Fibroblast of lung (primary cell): ENCODE measurements around the gene INSC. TPM values are rescaled to one million over a fixed set of nuclear protein-coding genes. Genes with fewer than 3 reads are reported as not detected.

Experiments
- DNase-seq, 2 donors: peaks; one replicate each; pipeline versions ENCODE4 v3.0.0 to v3.0.0-alpha.2; 2010; ENCODE audit warnings: low read depth in 2 of 2
- H2AFZ ChIP-seq: 2 replicates; pipeline ENCODE4 v1.5.1; 2012; ENCODE audit warnings: low read length, control low read depth, inconsistent platforms
- H3K27ac ChIP-seq: 2 replicates; pipeline ENCODE4 v1.5.1; 2011; ENCODE audit warnings: low read length, control low read depth; ENCODE audit not compliant: insufficient read depth
- H3K27me3 ChIP-seq: 2 replicates; pipeline ENCODE4 v1.5.1; 2011; ENCODE audit warnings: mild to moderate bottlenecking, low read length; ENCODE audit not compliant: control insufficient read depth, insufficient read depth
- H3K36me3 ChIP-seq: 2 replicates; pipeline ENCODE4 v1.5.1; 2011; ENCODE audit warnings: low read length; ENCODE audit not compliant: control insufficient read depth, insufficient read depth
- H3K4me1 ChIP-seq: 2 replicates; pipeline ENCODE4 v1.5.1; 2011; ENCODE audit warnings: low read length; ENCODE audit not compliant: control insufficient read depth, insufficient read depth; ENCODE audit errors: extremely low read depth
- H3K4me2 ChIP-seq: 2 replicates; pipeline ENCODE4 v1.5.1; 2011; ENCODE audit warnings: low read length, control low read depth; ENCODE audit not compliant: insufficient read depth; ENCODE audit errors: extremely low read depth
- H3K4me3 ChIP-seq, 4 experiments: fragments of 200-600 bp in 1 of 4; sonication (generic) in 1 of 4; replicated peaks in 1 of 4; 2 replicates each; pipeline ENCODE4 v1.5.1; 2011 to 2016; ENCODE audit warnings: low read length in 4 of 4, low read depth in 3 of 4, mild to moderate bottlenecking in 3 of 4, control low read depth in 2 of 4, inconsistent platforms in 1 of 4, mixed read lengths in 1 of 4; ENCODE audit not compliant: insufficient read depth in 1 of 4; ENCODE audit errors: control extremely low read depth in 1 of 4
- H3K79me2 ChIP-seq: 2 replicates; pipeline ENCODE4 v1.5.1; 2012; ENCODE audit warnings: mild to moderate bottlenecking, low read length, inconsistent platforms; ENCODE audit not compliant: control insufficient read depth, insufficient read depth
- H3K9ac ChIP-seq: 2 replicates; pipeline ENCODE4 v1.5.1; 2011; ENCODE audit warnings: mild to moderate bottlenecking, low read length, control low read depth; ENCODE audit not compliant: insufficient read depth
- H3K9me3 ChIP-seq: 2 replicates; pipeline ENCODE4 v1.5.1; 2012; ENCODE audit warnings: low read depth, low read length; ENCODE audit not compliant: control insufficient read depth, insufficient read depth
- H4K20me1 ChIP-seq: 2 replicates; pipeline ENCODE4 v1.5.1; 2011; ENCODE audit warnings: low read length; ENCODE audit not compliant: control insufficient read depth, insufficient read depth; ENCODE audit errors: extremely low read depth
- CTCF ChIP-seq, 2 donors: IDR thresholded peaks in 1 of 2; conservative IDR thresholded peaks in 1 of 2; 1 replicate in 1 of 2; 2 replicates in 1 of 2; pipeline ENCODE4 v1.5.1; 2011 to 2012; ENCODE audit warnings: low read length in 2 of 2, control low read depth in 1 of 2, inconsistent platforms in 1 of 2, low read depth in 1 of 2, mild to moderate bottlenecking in 1 of 2
- EZH2 ChIP-seq: IDR thresholded peaks from 2 replicates; pipeline ENCODE4 v1.5.1; 2012; ENCODE audit warnings: low read length, control low read depth, mild to moderate bottlenecking; ENCODE audit errors: missing control alignments
- polyA plus RNA-seq, 2 donors: library from polyadenylated mRNA; depleted of rRNA in 1 of 2; stranded (reverse) in 1 of 2; unstranded in 1 of 2; fragments of >200 nt; gene quantifications; 2 replicates each; pipeline ENCODE4 v1.2.1, GENCODE V29; 2011 to 2012; ENCODE audit warnings: missing spikeins in 1 of 2
- total RNA-seq: library from RNA; depleted of rRNA; stranded (reverse); fragments of >200 nt; gene quantifications from 2 replicates; pipeline ENCODE4 v1.2.1, GENCODE V29; 2014

Gene INSC
- total and polyA plus RNA-seq, 2 donors (not counting 1 experiment from before 2014, with no cell fraction given) = 0.90 to 8.3 TPM

GRCh38 chr11:15117751-15118150 is 3.0 kb downstream of the INSC start:
- H3K79me2 ChIP-seq = no peaks in the 10 kb centered on the region
- DNase-seq = no peak
- no peak overlapping the region for H3K27ac ChIP-seq

GRCh38 chr11:15118431-15118830 is 3.7 kb downstream of the INSC start:
- Histone ChIP-seq H2AFZ (no peak overlapping the region), H3K9ac (no peak overlapping the region), H3K27me3 (no peaks in the 10 kb centered on the region), H3K9me3 (no peaks in the 10 kb centered on the region), H3K79me2 (no peaks in the 10 kb centered on the region), H4K20me1 (no peaks in the 10 kb centered on the region), H3K4me2 (no peak overlapping the region), H3K4me1 (no peaks in the 10 kb centered on the region), H3K4me3 (no peak overlapping the region), H3K36me3 (no peaks in the 10 kb centered on the region), H3K27ac (no peak overlapping the region)
- no peak for TF ChIP-seq EZH2
- TF ChIP-seq CTCF (conservative IDR thresholded peaks at IDR 0.05 in 1 of 2, IDR thresholded peaks at IDR 0.05 in 1 of 2; ENCODE audit: low read depth in 1 of 2, low read length in 2 of 2) = no peak
- DNase-seq = no peak

More at GRCh38 chr11:15117751-15118150, 3.0 kb downstream of the INSC start:
- Histone ChIP-seq H3K4me1 (no peaks in the 10 kb centered on the region), H3K4me3 (no peak overlapping the region), H2AFZ (no peak overlapping the region), H3K36me3 (no peaks in the 10 kb centered on the region), H3K27me3 (no peaks in the 10 kb centered on the region), H3K4me2 (no peak overlapping the region), H3K9ac (no peak overlapping the region), H4K20me1 (no peaks in the 10 kb centered on the region), H3K9me3 (no peaks in the 10 kb centered on the region)
- no peak for TF ChIP-seq EZH2
- TF ChIP-seq CTCF (conservative IDR thresholded peaks at IDR 0.05 in 1 of 2, IDR thresholded peaks at IDR 0.05 in 1 of 2; ENCODE audit: low read depth in 1 of 2, low read length in 2 of 2) = no peak

GRCh38 chr11:15119352-15119751 is 4.6 kb downstream of the INSC start:
- H2AFZ ChIP-seq = no peak overlapping the region
- H3K4me2 ChIP-seq = no peak overlapping the region
- DNase-seq = no peak
- no peak overlapping the region for H3K9ac ChIP-seq
- no peaks in the 10 kb centered on the region for H4K20me1 ChIP-seq
- no peaks in the 10 kb centered on the region for H3K27me3 ChIP-seq
- no peaks in the 10 kb centered on the region for H3K36me3 ChIP-seq
- TF ChIP-seq CTCF (conservative IDR thresholded peaks at IDR 0.05 in 1 of 2, IDR thresholded peaks at IDR 0.05 in 1 of 2; ENCODE audit: low read depth in 1 of 2, low read length in 2 of 2) = no peak
- TF ChIP-seq EZH2 = no peak
- H3K4me3 ChIP-seq = no peak overlapping the region
- H3K9me3 ChIP-seq = no peaks in the 10 kb centered on the region
- H3K79me2 ChIP-seq = no peaks in the 10 kb centered on the region
- no peak overlapping the region for H3K27ac ChIP-seq
- no peaks in the 10 kb centered on the region for H3K4me1 ChIP-seq
